Activated CD8-positive, alpha-beta T cell treated with anti-CD3 and anti-CD28 coated beads for 36 hours (primary cell): Measurements from ENCODE around the gene ATOH8. TPM values are rescaled to one million over a fixed set of nuclear protein-coding genes. Genes with fewer than 3 reads are reported as not detected.

ENCODE experiments used
- ATAC-seq: fragments of 200-7000 bp; cut with Tn5 transposase; one replicate; pipeline ENCODE4 v1.10.0; 2021; ENCODE audit warnings: mild to moderate bottlenecking, moderate library complexity
- CTCF ChIA-PET: fragments of 350-600 bp; sonication (Branson Sonifier 250); formaldehyde crosslinking; loops from one replicate; lab custom pipeline; 2021; ENCODE audit warnings: antibody characterized with exemption; lab: Charles Lee
- POLR2A ChIA-PET: fragments of 350-600 bp; sonication (Branson Sonifier 250); formaldehyde crosslinking; loops from one replicate; lab custom pipeline; 2021; ENCODE audit warnings: antibody characterized with exemption; lab: Charles Lee
- DNase-seq: peaks from one replicate; pipeline ENCODE4 v3.0.0-alpha.2; 2020
- H3K27ac Mint-ChIP-seq: one replicate; pipeline ENCODE4 v1.8.0; 2021; ENCODE audit warnings: mild to moderate bottlenecking, mixed read lengths
- H3K27me3 Mint-ChIP-seq: one replicate; pipeline ENCODE4 v1.8.0; 2021; ENCODE audit warnings: mixed read lengths
- H3K36me3 Mint-ChIP-seq: one replicate; pipeline ENCODE4 v1.8.0; 2021; ENCODE audit warnings: low read depth, mixed read lengths
- H3K4me1 Mint-ChIP-seq: one replicate; pipeline ENCODE4 v1.8.0; 2021; ENCODE audit warnings: low read depth, mixed read lengths
- H3K4me3 Mint-ChIP-seq: one replicate; pipeline ENCODE4 v1.8.0; 2021; ENCODE audit warnings: mild to moderate bottlenecking, moderate library complexity, mixed read lengths
- H3K9me3 Mint-ChIP-seq: one replicate; pipeline ENCODE4 v1.8.0; 2021; ENCODE audit warnings: mixed read lengths
- intact Hi-C: fragments of 100-400 bp; cut with micrococcal nuclease; formaldehyde crosslinking; loops from one replicate; pipeline ENCODE4 v1.10.0; 2022
- total RNA-seq, 2 experiments: library from RNA; stranded (reverse); gene quantifications; one replicate each; pipeline ENCODE4 v1.2.3, GENCODE V29; 2021
- TF ChIP-seq, protein P1 (sequence below): fragments of 200-600 bp; IDR thresholded peaks from one replicate; pipeline ENCODE4 v1.8.0; 2022; ENCODE audit warnings: antibody characterized with exemption, mild to moderate bottlenecking

The ATOH8 gene
- total RNA-seq, 2 experiments from 2014 or later, result not detected

GRCh38 chr2:85776672-85777071, 22.9 kb downstream of the ATOH8 start:
- H3K9me3 Mint-ChIP-seq, result no peaks in the 10 kb centered on the region

DNA sequence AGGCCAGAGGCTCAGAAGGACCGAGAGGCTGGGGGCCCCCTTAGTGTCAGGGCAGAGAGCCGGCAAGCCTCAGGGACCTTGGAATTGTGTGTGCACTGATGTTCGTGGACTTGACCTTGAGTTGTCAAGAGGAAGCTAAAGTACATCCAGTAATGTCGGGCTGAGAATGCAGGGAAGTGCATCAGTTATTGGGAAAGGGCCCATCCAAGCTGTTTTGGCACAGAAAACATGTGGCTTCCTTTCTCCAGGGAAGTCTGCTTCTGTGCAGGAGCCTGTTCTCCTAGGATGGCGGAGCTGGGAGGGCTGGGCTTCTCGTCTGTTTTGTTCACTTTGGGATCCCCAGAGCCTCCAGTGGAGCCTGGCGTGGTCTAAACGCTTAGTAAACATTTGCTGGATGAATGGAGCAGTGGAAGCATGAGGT, 23.7 kb downstream of the ATOH8 start:
- TF ChIP-seq, protein P1, sequence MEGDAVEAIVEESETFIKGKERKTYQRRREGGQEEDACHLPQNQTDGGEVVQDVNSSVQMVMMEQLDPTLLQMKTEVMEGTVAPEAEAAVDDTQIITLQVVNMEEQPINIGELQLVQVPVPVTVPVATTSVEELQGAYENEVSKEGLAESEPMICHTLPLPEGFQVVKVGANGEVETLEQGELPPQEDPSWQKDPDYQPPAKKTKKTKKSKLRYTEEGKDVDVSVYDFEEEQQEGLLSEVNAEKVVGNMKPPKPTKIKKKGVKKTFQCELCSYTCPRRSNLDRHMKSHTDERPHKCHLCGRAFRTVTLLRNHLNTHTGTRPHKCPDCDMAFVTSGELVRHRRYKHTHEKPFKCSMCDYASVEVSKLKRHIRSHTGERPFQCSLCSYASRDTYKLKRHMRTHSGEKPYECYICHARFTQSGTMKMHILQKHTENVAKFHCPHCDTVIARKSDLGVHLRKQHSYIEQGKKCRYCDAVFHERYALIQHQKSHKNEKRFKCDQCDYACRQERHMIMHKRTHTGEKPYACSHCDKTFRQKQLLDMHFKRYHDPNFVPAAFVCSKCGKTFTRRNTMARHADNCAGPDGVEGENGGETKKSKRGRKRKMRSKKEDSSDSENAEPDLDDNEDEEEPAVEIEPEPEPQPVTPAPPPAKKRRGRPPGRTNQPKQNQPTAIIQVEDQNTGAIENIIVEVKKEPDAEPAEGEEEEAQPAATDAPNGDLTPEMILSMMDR, result no peak
- Mint-ChIP-seq H3K27ac (no peak overlapping the region), H3K9me3 (no peaks in the 10 kb centered on the region), H3K36me3 (no peaks in the 10 kb centered on the region), H3K27me3 (peaks cover 10% of the 10 kb centered on the region), H3K4me3 (no peak overlapping the region), H3K4me1 (no peaks in the 10 kb centered on the region)
- no peak for ATAC-seq
- no peak for DNase-seq
- ChIA-PET CTCF (interaction anchor here (0.9 to 1.1 kb wide), 2 partner anchors 9 to 12 kb away, joined by 3 read pairs; no protein-coding TSS in a partner anchor), POLR2A (no interaction called here)
- intact Hi-C loops, result no loop called here

More at GRCh38 chr2:85776672-85777071, 22.9 kb downstream of the ATOH8 start:
- Mint-ChIP-seq H3K27ac (no peak overlapping the region), H3K4me3 (no peak overlapping the region), H3K36me3 (no peaks in the 10 kb centered on the region), H3K4me1 (no peaks in the 10 kb centered on the region), H3K27me3 (peaks cover 11% of the 10 kb centered on the region)
- CTCF ChIA-PET, result interaction anchor here (1.1 to 1.7 kb wide), 4 partner anchors 13 to 48 kb away, joined by 3 to 5 read pairs (median 5); no protein-coding TSS in a partner anchor
- TF ChIP-seq, protein P1, result no peak
- no peak for DNase-seq
- POLR2A ChIA-PET, result no interaction called here
- intact Hi-C loops, result no loop called here
- ATAC-seq, result no peak

DNA sequence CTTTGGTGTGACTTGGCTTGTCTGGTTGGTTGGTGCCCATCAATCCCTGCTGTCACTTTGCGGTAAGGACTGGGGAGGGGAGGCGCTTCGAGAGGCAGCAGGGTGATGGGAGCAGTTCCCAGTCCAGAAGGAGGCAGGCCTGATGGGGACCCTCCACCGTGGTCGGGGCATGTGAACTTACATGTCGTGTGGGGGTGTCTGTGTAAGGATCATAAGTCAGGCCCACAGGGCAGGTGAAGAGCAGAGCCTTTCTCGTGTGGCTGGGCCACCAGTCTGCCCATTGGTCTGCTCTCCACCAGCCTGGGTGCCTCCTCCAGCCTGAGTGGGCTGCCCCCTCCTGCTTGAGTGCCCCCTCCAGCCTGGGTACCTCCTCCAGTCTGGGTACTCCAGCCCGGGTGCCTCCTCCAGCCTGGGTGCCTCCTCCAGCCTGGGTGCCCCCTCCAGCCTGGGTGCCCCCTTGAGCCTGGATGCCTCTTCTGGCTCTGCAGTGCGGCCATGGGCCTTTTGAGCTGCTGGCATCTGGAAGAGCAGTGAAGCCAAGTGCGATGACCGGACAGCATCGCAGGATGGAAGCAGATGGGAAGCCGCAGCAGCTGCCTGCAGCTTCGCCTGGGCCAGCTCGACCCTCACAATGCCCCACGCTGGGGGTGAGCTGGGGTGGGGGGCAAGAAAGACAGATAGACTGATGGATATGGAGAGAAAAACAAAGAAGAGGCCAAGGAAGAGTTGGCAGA, 25.0 kb downstream of the ATOH8 start:
- Mint-ChIP-seq H3K4me1 (no peaks in the 10 kb centered on the region), H3K27me3 (peaks cover under 1% of the 10 kb centered on the region), H3K36me3 (no peaks in the 10 kb centered on the region), H3K4me3 (no peak overlapping the region), H3K27ac (no peak overlapping the region), H3K9me3 (no peaks in the 10 kb centered on the region)
- DNase-seq, result no peak
- TF ChIP-seq, protein P1, result no peak
- ATAC-seq, result no peak
- intact Hi-C loops, result no loop called here
- CTCF ChIA-PET, result interaction anchor here (0.7 to 0.9 kb wide), 2 partner anchors 35 to 50 kb away, joined by 3 read pairs; no protein-coding TSS in a partner anchor
- POLR2A ChIA-PET, result no interaction called here

DNA sequence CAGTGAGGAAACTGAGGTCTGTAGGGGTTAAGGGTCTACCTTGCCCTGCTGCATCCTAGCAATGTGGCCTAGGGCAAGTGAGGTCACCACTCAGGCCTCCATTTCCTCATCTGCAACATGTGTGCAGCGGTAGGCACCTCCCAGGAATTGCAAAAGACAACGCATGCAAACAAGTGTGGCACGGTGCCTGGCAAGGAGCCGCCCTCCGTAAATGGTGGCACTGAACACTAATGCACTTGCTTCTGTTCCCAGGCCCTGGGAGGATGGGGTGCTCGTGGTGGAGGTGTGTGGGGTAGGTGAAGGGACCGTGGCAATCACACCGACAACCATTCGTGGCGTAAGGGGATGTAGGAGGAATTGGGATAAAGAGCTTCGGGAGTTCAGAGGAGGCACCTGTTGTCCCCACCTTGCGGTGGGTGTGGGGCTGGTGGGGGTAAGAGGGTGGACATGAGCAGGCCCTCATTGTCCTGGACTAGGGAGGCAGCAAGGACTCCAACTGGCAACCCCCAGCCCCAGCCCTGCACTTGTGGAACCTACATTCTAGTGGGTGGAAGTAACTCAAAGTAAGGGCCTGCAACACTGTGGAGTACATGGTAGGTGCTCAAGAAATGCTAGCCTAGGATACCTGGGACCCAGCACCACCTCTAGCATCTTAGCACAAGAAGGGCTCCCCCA, 26.0 kb downstream of the ATOH8 start:
- intact Hi-C loops, result no loop called here

More for the DNA sequence above, 26.0 kb downstream of the ATOH8 start:
- CTCF ChIA-PET, result interaction anchor here (0.7 to 0.9 kb wide), 2 partner anchors 34 to 51 kb away, joined by 3 read pairs; no protein-coding TSS in a partner anchor
- Mint-ChIP-seq H3K4me1 (no peaks in the 10 kb centered on the region), H3K4me3 (no peak overlapping the region), H3K9me3 (no peaks in the 10 kb centered on the region), H3K27me3 (no peaks in the 10 kb centered on the region), H3K27ac (no peak overlapping the region), H3K36me3 (no peaks in the 10 kb centered on the region)
- DNase-seq (no peak), ATAC-seq (no peak)
- TF ChIP-seq, protein P1, result no peak
- POLR2A ChIA-PET, result no interaction called here
